Erythroblast (primary cell): Measurements from ENCODE around the gene HINFP.

Experiments
- GATA1 ChIP-seq: IDR thresholded peaks from 2 replicates; pipeline ENCODE4 v1.6.1; 2011; ENCODE audit warnings: low read depth, mild to moderate bottlenecking, control low read depth, low read length, moderate library complexity
- POLR2A ChIP-seq: IDR thresholded peaks from 2 replicates; pipeline ENCODE4 v1.6.1; 2011; ENCODE audit warnings: mild to moderate bottlenecking, low read length

DNA sequence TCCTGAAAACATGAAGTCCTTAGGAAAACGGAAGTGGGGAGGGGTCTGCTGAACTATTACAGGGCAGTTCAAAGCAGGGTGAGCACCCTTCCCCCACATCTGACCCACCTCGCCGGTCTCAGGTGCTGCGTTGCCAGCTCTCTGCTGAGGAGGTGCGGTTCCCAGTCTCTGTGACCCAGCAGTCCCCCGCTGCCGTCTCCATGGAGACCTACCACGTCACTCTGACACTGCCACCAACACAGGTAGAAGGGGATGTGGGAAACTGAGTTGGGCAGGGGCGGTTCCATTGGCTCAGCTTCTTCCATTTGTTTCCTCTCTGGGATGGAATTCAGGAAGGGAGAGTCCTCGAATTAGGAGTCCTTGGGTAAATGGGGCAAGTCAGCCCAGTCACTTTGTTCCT is 10.9 kb upstream of the HINFP start:
- TF ChIP-seq POLR2A = no peak
- TF ChIP-seq GATA1 = no peak
